GM19397 (cell line): ENCODE results near the gene TUBB2A.

Source experiments
- ATAC-seq: cut with Tn5 transposase; IDR thresholded peaks from one replicate; pipeline ENCODE4 v1.9.1; 2021; ENCODE audit warnings: mild to moderate bottlenecking, moderate library complexity; ENCODE audit not compliant: unreplicated experiment

Gene TUBB2A

DNA sequence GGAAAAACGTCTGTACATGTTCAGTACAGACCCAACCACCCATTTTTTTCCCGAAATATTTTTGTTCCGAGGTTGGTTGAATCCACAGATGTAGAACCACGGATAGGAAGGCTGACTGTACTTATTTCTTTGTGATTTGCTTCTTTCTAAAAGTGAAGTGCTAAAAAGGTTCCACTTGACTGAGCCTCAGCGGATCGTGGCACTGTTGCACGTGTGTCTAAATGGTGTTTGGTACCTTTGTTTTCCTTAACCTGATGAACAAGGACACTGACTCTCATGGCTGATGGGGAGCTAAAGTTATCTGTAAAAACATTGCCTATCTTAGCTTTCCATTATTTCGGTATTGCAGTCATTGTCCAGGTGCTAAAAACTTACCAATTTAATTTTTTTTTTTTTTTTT, 32.7 kb downstream of the TUBB2A start:
- ATAC-seq: no peak

- ATAC-seq: no peak
Measured at GRCh38 chr6:3122823-3123182, 34.5 kb downstream of the TUBB2A start.

- no peak for ATAC-seq
Measured at GRCh38 chr6:3120765-3121089, 36.6 kb downstream of the TUBB2A start.

GRCh38 chr6:3119040-3119723, 38.2 kb downstream of the TUBB2A start:
- no peak for ATAC-seq

DNA sequence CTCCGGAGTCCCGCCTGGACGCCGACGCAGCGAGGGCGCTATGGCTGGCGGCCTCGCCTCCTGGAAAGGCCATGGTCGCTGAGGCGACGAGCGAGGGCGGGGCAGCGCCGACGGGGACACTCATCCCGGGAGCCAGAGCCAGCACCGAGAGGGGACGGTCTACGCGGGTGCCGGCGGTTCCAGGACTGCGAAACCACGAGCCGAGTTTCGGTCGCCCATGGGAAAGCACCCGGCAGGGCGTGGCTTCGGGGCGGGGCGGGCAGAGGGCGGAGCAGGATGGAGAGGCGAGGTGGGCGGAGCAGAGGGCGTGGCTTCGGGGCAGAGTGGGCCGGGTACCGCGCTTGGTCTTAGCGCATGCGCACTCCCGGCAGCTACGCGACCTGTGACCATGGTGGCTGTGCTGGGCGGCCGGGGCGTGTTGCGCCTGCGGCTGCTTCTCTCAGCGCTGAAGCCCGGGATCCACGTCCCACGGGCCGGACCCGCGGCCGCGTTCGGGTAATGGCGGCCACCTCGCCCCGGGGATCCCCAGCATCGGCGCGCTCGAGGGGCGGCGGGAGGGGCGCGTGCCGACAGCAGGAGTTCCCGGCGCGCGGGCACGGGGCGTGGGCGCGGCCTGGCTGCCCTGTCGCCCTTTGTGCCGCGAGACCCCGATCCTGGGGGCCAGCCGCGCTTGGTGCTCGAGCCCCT, 38.8 kb downstream of the TUBB2A start, which contains the start of gene BPHL:
TSS of gene BPHL (plus strand) at position 359 of the 687 bp plus-strand sequence. CDS start at position 389, 30 bp downstream.
- ATAC-seq: peak; percentile 93

DNA sequence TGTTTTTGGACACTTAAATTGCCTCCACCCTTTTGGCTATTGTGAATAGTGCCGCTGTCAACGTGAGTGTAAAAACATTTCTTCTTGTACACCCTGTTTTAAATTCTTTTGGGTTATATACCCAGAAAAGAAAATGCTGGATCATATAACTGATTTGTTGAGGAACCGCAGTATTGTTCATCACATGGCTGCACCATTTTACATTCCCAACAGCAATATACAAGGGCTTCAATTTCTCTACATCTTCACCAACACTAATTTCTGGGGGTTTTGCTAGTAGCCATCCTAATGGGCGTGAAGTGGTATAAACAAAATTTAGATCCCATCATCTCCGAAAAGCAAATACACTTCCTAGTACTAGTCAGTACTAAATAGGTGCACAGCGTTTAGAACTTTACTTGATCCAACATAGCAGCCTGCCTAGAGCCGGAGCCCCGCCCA, 39.4 kb downstream of the TUBB2A start:
- no peak for ATAC-seq

- ATAC-seq: no peak
Measured at GRCh38 chr6:3114377-3114776, 43.0 kb downstream of the TUBB2A start.

- no peak for ATAC-seq
Measured at GRCh38 chr6:3109761-3110160, 47.6 kb downstream of the TUBB2A start.

- no peak for ATAC-seq
Measured at GRCh38 chr6:3108746-3109414, 48.5 kb downstream of the TUBB2A start.
